Breast epithelium (tissue), 4 donors: ENCODE measurements around the gene SLC15A1. TPM values are rescaled to one million over a fixed set of nuclear protein-coding genes. Genes with fewer than 3 reads are reported as not detected.
"Not testable (repeated sequence)": the region's sequence is repeated elsewhere in the genome, so short reads cannot be mapped to it uniquely, and the experiment has no call there.

Source experiments
- DNase-seq, 2 donors: peaks; one replicate each; pipeline ENCODE4 v3.0.0-alpha.2; 2019; ENCODE audit warnings: low spot score in 2 of 2
- H3K27ac ChIP-seq, 2 donors: fragments of 200-600 bp; sonication (generic) in 1 of 2; one replicate each; pipeline ENCODE4 v1.5.1; 2016 to 2019; ENCODE audit warnings: mild to moderate bottlenecking in 1 of 2
- H3K27me3 ChIP-seq, 2 donors: fragments of 200-600 bp; sonication (generic) in 1 of 2; one replicate each; pipeline versions ENCODE4 v1.5.1 to v1.6.0; 2017 to 2019; ENCODE audit warnings: control low read depth in 1 of 2, mild to moderate bottlenecking in 1 of 2
- H3K36me3 ChIP-seq: fragments of 200-600 bp; one replicate; pipeline ENCODE4 v1.5.1; 2019
- H3K4me1 ChIP-seq, 2 donors: fragments of 200-600 bp; sonication (generic); one replicate each; pipeline ENCODE4 v1.5.1; 2016 to 2019; ENCODE audit warnings: control low read depth in 1 of 2
- H3K4me3 ChIP-seq, 3 donors: fragments of 200-600 bp; sonication (generic); 1 replicate in 2 of 3; 2 replicates in 1 of 3; pipeline ENCODE4 v1.5.1; 2016 to 2019; ENCODE audit warnings: mild to moderate bottlenecking in 3 of 3, moderate library complexity in 2 of 3
- H3K9me3 ChIP-seq, 2 donors: fragments of 200-600 bp; sonication (generic) in 1 of 2; one replicate each; pipeline ENCODE4 v1.5.1; 2016 to 2019; ENCODE audit warnings: control low read depth in 1 of 2
- CTCF ChIP-seq, 3 donors: fragments of 450-650 bp; IDR thresholded peaks; one replicate each; pipeline ENCODE4 v1.5.1; 2016 to 2017; ENCODE audit warnings: antibody characterized with exemption in 3 of 3, mild to moderate bottlenecking in 3 of 3, moderate library complexity in 3 of 3
- POLR2A ChIP-seq: fragments of 450-650 bp; IDR thresholded peaks from one replicate; pipeline ENCODE4 v1.6.1; 2016; ENCODE audit warnings: antibody characterized with exemption, mild to moderate bottlenecking, moderate library complexity
- POLR2AphosphoS5 ChIP-seq, 3 donors: sonication (generic); formaldehyde crosslinking; IDR thresholded peaks; one replicate each; pipeline ENCODE4 v1.6.1; 2017; ENCODE audit warnings: antibody characterized with exemption in 3 of 3
- intact Hi-C: fragments of 100-400 bp; cut with DNase I; formaldehyde crosslinking; loops from one replicate; pipeline ENCODE4 v1.15.1; 2023; ENCODE audit warnings: low total_unique reads
- total RNA-seq, 3 donors: library from RNA; depleted of rRNA; stranded (reverse); fragments of >200 nt; gene quantifications; one replicate each; pipeline ENCODE4 v1.1.0, GENCODE V29; 2016

The SLC15A1 gene
- total RNA-seq, 3 donors from 2014 or later, result 1.3 TPM; not detected in 2

- H3K27ac ChIP-seq, result no peak overlapping the region
- DNase-seq, result no peak
- intact Hi-C loops, result no loop called here
- H3K9me3 ChIP-seq, result peaks cover 0 to 4% of the 10 kb centered on the region in 2 donors
- no peaks in the 10 kb centered on the region for H3K36me3 ChIP-seq
- TF ChIP-seq POLR2AphosphoS5 (IDR thresholded peaks at IDR 0.05) (no peak), POLR2A (no peak), CTCF (IDR thresholded peaks at IDR 0.05) (no peak)
- peaks cover 5 to 25% of the 10 kb centered on the region in 2 donors for H3K27me3 ChIP-seq
- H3K4me3 ChIP-seq, result no peak overlapping the region
- peaks cover 0 to 5% of the 10 kb centered on the region in 2 donors for H3K4me1 ChIP-seq
Measured at GRCh38 chr13:98755729-98756128, 3.3 kb upstream of the SLC15A1 start.

GRCh38 chr13:98755116-98755515, 2.6 kb upstream of the SLC15A1 start:
- no peak for DNase-seq
- no peak overlapping the region for H3K27ac ChIP-seq
- intact Hi-C loops, result no loop called here
- peaks cover 5 to 25% of the 10 kb centered on the region in 2 donors for H3K27me3 ChIP-seq
- no peak overlapping the region for H3K4me3 ChIP-seq
- H3K36me3 ChIP-seq, result no peaks in the 10 kb centered on the region
- TF ChIP-seq CTCF (IDR thresholded peaks at IDR 0.05) (no peak), POLR2AphosphoS5 (IDR thresholded peaks at IDR 0.05) (no peak), POLR2A (no peak)
- peaks cover 0 to 4% of the 10 kb centered on the region in 2 donors for H3K9me3 ChIP-seq
- peaks cover 0 to 5% of the 10 kb centered on the region in 2 donors for H3K4me1 ChIP-seq

- H3K4me3 ChIP-seq, H3K9me3 ChIP-seq, H3K4me1 ChIP-seq, DNase-seq, H3K36me3 ChIP-seq, intact Hi-C loops, H3K27ac ChIP-seq: not testable (repeated sequence)
- peaks cover 5 to 25% of the 10 kb centered on the region in 2 donors for H3K27me3 ChIP-seq
Measured at GRCh38 chr13:98754468-98754867, 2.0 kb upstream of the SLC15A1 start.

DNA sequence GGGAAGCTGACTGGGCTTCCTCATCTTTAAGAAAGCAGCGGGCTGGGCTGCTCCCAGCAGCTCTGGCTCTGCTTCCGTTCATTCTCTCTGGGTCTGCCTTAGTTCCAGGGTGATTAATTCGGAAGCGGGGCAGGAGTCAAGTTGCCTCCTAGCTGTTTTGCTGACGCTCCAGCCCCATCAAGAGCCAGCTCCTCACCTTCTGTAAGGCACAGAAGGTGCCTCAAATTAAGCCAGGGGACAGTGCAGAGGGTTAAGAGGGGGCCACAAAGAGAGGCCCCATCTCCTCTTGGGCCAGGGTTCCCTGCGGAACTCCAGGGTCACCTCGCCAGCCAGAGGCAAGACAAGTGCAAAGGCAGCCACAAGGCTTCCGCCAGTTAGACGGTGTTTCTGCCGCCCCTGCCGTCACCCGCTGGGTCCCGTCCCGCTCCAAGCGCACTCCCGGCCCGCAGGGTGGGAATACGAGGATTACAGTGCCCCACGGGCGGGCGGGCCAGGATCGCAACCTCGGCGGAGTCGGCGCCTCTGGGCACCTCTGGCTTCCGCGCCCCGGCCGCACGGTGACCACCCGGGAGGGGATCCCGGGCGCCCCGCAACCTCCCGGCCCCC, 508 bp downstream of the SLC15A1 start:
- DNase-seq, result no peak
- Histone ChIP-seq H3K4me1 (peaks cover 0 to 5% of the 10 kb centered on the region in 2 donors), H3K9me3 (peaks cover 0 to 4% of the 10 kb centered on the region in 2 donors), H3K27me3 (peaks cover 5 to 25% of the 10 kb centered on the region in 2 donors), H3K36me3 (no peaks in the 10 kb centered on the region), H3K4me3 (peak overlapping the region; percentile 26 to 72 (median 46)), H3K27ac (no peak overlapping the region)
- intact Hi-C loops, result no loop called here
- no peak for TF ChIP-seq POLR2A
- TF ChIP-seq CTCF (IDR thresholded peaks at IDR 0.05), result no peak
- TF ChIP-seq POLR2AphosphoS5 (IDR thresholded peaks at IDR 0.05), result no peak

DNA sequence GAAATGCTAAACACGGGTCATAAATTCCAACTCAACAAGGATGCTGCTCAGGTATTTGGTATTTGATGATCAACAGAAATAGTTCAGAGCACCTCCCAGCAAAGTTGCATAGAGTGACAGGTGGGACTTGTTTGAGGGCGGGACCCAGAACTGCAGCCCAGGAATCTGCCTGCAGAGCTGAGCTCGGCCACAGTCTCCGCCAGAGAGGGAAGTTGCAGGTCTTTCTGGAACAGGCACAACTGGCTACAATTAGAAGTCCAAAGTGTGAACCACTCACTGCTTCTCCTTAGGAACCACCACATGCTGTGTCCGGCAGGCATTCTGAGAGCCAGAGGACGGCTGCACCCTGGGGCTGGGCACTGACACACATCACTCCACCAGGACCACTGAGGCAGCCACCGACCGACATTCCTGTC, 1.1 kb downstream of the SLC15A1 start:
- no peak for DNase-seq
- Histone ChIP-seq H3K4me3 (no peak overlapping the region), H3K9me3 (peaks cover 0 to 4% of the 10 kb centered on the region in 2 donors), H3K4me1 (peaks cover 0 to 5% of the 10 kb centered on the region in 2 donors), H3K36me3 (no peaks in the 10 kb centered on the region), H3K27me3 (peaks cover 5 to 25% of the 10 kb centered on the region in 2 donors), H3K27ac (no peak overlapping the region)
- TF ChIP-seq CTCF (IDR thresholded peaks at IDR 0.05) (no peak), POLR2AphosphoS5 (IDR thresholded peaks at IDR 0.05) (no peak), POLR2A (no peak)
- intact Hi-C loops, result no loop called here
